Keratinocyte (primary cell): ENCODE results near the gene CCDC89.

Experiments
- EZH2 ChIP-seq: IDR thresholded peaks from one replicate; pipeline ENCODE4 v1.6.1; 2012; ENCODE audit warnings: inconsistent platforms, mild to moderate bottlenecking, low read length, moderate library complexity
- TF ChIP-seq, protein P1 (sequence below), 3 experiments: IDR thresholded peaks in 1 of 3; conservative IDR thresholded peaks in 1 of 3; optimal IDR thresholded peaks in 1 of 3; 2 replicates in 2 of 3; 3 replicates in 1 of 3; pipeline versions ENCODE3 to v1.5.1; 2011; ENCODE audit warnings: low read length in 3 of 3, mild to moderate bottlenecking in 3 of 3, moderate library complexity in 2 of 3, control low read depth in 1 of 3, inconsistent platforms in 1 of 3; ENCODE audit not compliant: insufficient read depth in 2 of 3; ENCODE audit errors: extremely low read depth in 1 of 3

- TF ChIP-seq, protein P1, sequence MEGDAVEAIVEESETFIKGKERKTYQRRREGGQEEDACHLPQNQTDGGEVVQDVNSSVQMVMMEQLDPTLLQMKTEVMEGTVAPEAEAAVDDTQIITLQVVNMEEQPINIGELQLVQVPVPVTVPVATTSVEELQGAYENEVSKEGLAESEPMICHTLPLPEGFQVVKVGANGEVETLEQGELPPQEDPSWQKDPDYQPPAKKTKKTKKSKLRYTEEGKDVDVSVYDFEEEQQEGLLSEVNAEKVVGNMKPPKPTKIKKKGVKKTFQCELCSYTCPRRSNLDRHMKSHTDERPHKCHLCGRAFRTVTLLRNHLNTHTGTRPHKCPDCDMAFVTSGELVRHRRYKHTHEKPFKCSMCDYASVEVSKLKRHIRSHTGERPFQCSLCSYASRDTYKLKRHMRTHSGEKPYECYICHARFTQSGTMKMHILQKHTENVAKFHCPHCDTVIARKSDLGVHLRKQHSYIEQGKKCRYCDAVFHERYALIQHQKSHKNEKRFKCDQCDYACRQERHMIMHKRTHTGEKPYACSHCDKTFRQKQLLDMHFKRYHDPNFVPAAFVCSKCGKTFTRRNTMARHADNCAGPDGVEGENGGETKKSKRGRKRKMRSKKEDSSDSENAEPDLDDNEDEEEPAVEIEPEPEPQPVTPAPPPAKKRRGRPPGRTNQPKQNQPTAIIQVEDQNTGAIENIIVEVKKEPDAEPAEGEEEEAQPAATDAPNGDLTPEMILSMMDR (optimal IDR thresholded peaks at IDR 0.05 in 1 of 3, IDR thresholded peaks at IDR 0.05 in 1 of 3, conservative IDR thresholded peaks at IDR 0.05 in 1 of 3; ENCODE audit: extremely low read depth in 1 of 3, insufficient read depth in 2 of 3, low read length in 3 of 3) = no peak
- no peak for TF ChIP-seq EZH2
Observed at GRCh38 chr11:85668157-85668556, 17.8 kb downstream of the CCDC89 start.
